HT-29 (cell line): ENCODE measurements around the gene GSE1. TPM values are rescaled to one million over a fixed set of nuclear protein-coding genes. Genes with fewer than 3 reads are reported as not detected.

Experiments
- DNase-seq: peaks from one replicate; pipeline ENCODE4 v3.0.0-alpha.2; 2015; ENCODE audit warnings: low spot score
- total RNA-seq: library from RNA; depleted of rRNA; stranded (reverse); fragments of >200 nt; shearing (Covaris generic); gene quantifications from 2 replicates; pipeline ENCODE4 v1.2.3, GENCODE V29; 2014

Gene GSE1
- total RNA-seq, 1 experiment from 2014 or later: 81.1 TPM

DNA sequence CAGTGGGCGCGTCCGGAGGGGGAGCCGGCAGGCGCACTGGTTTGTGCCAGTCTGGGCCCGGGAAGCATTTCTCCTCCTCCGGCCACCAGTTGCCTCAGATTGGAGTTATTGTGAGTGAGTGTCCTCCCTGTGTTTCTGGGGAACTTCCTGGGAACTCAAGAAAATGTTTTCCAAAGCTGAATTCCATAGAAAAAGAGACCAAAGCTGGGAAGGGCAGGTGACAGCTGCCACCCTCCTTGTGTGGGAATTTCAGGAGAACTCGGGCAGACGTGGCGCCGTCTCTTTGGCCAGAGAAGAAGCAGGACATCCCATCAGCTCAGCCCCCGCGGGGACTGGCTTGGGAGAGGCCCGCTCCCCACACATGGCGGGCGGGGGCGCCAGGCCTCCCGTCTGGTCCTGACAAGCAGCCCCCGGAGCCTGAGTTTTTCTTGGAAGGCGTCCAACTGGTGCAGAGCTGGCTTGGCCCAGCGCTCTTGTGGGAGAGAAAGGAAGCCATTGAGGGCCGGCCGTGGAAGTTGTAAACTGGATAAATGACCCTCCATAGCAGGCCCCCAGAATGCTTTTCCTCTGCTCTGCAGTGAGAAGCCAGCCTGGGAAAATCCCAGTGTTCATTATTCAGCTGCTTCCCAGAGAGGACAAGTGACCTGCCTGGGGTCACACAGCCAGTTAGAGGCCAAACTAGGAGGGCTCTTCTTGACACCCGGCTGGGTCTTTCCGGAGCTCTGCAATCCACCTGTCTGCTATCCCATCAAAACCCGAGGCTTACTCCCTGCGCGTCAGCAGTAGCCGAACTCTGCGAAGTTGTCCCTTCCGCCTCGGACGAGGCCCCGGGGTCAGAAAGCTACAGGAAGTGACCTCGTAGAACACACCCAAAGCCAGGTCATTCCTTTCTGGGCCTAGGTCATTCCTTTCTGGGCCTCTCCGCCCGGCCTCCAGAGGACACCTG lies 39.2 kb upstream of the GSE1 start:
- no peak for DNase-seq

DNA sequence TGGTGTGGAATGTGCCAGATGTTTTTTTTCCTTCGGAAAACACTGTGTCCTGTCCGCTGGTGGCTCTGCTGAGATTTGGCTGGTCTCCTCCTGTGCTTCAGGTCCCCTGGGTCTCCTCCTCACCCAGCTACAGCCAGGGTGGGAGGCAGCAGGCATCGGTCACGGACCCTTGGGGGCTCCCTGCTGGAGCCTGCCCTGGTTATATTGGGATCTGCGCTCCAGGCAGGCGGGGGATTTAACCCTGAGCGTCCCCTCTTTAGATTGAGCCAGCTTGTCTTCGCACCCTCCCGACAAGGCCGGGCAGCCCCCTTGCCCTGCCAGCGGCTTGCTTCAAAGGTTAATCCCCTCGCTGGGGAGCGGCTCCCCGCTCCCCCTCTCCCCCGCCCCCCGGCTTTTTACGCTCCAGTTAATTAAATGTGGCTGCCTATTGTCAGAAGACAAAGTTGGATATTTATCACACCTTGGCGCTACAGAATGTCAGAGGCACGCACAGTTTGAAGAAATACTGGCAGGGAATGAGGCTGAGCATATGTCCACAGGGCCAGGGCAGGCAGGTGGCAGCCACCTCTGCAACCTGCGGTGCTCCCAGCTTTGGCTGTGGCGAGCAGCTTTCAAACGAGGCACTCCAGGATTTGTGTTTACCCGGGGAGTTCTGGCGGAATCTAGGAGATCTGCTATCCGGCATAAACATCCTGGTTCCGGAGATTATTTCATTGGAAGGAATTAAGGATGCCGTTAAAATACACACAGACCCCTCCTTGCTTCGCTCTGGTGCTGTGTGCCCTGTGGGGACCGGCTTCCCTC lies 38.2 kb upstream of the GSE1 start:
- no peak for DNase-seq

- no peak for DNase-seq
These were observed 37.2 kb upstream of the GSE1 start for GRCh38 chr16:85575920-85576319.

- no peak for DNase-seq
These were observed 36.2 kb upstream of the GSE1 start for GRCh38 chr16:85576944-85577343.

GRCh38 chr16:85577899-85578598 lies 35.1 kb upstream of the GSE1 start:
- DNase-seq: no peak

GRCh38 chr16:85578599-85578948 lies 34.5 kb upstream of the GSE1 start:
- DNase-seq: no peak

GRCh38 chr16:85579191-85579590 lies 33.9 kb upstream of the GSE1 start:
- DNase-seq: no peak

- no peak for DNase-seq
These were observed 33.1 kb upstream of the GSE1 start for GRCh38 chr16:85579923-85580580.

- DNase-seq: no peak
These were observed 32.4 kb upstream of the GSE1 start for GRCh38 chr16:85580684-85581083.

DNA sequence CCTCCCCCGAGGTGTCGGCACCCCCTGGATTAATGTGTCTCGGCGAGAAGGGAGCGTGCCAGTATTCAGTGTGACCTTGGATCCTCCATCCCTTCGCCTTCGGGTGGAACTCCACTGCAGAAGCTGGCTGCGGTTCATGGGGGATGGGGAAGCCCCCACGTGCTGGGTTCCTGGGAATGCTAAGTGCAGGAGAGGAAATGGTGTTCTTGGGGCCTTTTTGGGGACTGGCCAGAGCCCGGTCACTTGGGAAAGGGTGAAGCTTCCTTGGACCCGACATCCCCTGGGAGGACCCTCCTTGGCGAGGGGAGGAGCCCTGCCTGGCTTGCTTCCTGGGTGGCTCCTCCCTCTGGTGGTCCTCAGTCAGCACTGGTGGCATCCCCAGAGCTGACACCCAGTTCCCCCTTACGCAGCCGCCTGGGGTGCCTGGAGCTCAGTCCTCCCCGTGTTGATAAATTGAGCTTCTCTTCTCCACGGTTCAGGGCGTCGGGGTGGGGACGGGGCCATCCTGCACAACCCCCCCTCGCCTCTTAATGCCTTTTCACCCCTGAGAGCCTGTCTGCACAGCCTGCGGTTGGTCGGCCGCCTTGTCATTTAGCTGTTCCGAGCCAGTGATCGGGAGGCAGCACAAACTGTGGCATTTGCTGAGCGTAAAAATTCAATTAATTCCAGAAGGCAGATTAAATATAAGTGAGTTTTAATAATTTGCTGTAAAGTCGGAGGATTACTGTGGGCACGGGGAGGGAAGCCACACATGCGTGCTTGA lies 30.7 kb upstream of the GSE1 start:
- no peak for DNase-seq

GRCh38 chr16:85583491-85584181 lies 29.5 kb upstream of the GSE1 start:
- no peak for DNase-seq

DNA sequence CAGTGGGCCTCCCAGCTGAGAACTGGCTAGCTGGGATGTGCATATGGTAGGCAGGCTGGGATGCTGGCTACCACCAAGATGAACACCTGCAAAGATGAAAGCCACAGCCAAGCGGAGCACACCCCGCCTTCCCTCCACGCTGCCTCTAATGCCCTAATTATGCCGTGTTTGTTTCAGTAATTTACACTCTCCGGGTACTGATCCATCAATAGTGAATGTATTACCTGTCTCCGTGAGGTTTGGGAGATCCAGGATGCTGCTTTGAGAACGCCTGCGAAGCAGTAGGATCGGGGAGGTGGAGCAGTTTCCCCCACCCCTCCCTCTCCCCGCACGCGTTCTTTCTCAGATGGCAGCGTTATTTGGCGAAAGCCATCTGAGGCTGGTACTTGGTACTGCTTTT lies 28.9 kb upstream of the GSE1 start:
- DNase-seq: no peak

GRCh38 chr16:85584819-85585282 lies 28.3 kb upstream of the GSE1 start:
- DNase-seq: no peak

GRCh38 chr16:85585711-85586110 lies 27.4 kb upstream of the GSE1 start:
- DNase-seq: no peak

DNA sequence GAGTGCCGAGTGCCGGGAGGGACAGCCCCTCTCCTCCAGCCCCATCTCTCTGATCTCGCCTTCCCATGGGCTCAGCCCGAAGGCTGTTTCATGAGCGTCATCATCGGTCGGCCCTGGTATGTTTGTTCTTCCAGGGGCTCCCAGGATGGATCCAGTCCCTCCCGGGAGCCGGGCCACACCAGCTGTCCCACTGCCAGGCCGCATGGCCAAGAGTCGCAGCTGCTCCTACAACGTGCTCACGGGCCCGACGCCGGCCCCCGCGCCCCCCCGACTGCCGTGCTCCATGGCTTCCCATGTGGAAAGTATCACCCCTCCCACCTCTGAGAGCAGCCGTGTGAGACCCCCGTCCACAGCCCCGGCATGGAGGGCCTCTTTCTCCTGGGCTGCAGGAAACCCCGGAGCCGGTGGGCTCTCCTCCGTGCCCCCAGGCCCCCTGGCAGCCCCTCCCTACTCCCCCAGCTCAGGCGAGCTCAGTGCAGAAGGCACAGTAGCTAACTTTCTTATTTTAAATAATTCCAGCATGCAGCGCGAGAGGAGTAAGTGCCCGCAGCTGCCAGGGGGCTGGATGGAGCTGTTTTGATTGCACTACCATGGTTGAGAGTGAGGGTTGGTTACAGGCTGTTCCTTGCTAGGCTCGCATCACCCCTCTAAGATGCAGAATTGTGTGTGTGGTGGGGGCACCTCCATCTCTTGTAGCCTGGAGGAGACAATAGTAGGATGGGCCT lies 26.6 kb upstream of the GSE1 start:
- no peak for DNase-seq

DNA sequence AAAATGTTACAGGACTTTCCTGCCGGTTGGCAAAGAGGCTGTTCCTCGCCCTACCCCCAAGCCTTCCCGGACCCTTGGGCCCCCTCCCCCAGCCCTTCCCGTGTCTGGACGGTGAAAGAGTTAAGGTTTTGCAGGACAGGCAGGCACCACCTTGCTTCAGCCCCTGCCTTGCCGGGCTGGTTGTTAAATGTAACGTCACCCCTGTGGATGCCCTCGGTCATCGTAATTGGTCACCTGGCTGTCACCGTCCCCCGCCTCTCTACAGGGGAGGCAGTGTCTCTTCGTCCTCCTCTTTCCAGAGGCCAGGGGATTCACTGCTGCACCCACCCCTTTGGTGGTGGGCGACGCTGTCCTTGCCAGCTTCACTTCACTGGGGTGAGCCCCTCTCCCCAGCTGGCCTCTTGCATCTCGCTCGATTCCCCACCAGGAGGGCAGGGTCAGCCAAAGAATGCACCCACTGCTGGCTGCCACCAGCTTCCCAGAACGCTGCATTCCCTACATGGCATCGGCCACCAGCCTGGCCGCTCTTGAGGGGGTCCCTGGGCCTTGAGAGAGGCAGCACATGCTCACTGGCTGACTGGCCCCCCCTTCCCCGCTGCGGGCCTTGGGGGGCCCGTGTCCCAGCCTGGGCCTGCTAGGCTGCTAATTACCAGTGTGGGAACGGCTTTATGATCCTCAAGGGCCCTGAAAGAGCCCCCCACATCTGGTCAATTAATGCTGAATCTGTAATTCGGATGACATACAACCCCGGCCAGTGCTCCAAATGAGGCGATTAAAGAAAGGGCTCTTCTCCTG lies 25.2 kb upstream of the GSE1 start:
- no peak for DNase-seq

DNA sequence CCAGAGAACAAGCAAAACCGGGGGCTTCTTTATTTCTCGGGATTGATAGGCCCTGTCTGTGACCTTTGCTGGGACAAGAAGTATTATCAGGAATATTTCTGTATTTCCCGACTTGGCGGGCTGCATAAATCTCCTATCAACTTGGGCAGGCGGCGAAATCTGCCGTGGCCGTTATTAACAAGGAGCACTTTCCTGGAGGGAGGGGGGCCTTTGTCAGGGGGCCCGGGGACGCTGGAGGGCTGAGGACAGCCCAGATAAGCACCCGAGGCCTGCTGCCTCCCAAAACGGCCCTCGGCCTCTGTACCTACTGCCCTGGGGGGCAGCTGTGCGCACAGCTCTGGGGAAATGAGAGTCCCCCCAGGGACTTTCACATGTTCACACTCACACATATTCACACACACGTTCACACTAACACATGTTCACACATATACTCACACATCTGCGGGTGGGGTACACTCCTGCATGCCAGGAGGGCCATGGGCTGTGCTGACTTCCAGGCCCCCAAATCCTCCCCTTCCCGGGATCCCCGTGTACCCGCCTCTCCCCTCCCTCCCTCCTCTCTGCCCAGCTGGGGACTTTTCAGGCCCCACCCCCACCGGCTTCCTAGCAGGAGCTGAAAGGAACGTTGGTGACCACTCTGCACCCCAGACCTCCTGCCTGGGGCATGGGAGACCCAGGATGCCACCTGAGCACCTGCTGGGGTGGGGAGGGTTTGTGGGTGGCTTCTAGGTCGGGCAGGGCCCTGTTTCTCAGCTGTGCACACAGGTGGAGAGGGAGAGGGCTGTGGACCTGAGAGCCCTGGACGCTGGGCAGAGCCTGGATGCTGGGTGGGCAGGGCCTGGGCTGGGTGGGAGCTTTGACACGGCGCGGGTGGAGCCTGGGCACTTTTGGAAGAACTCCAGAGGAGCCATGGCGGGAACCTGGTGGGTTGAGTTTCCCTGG lies 24.3 kb upstream of the GSE1 start:
- no peak for DNase-seq
